ENCODE measurements around the gene ZNF524.
A peak's percentile ranks its signal among the peaks of the same experiment; 100 is the strongest.

The ZNF524 gene

GRCh38 chr19:55585658-55586339, 14.3 kb upstream of the ZNF524 start:
- peak overlapping the region; percentile 82; the same call in 1 of the 2 replicates for H3K27ac ChIP-seq
- TF ChIP-seq CTCF (conservative IDR thresholded peaks at IDR 0.05), result no peak

- TF ChIP-seq CTCF (conservative IDR thresholded peaks at IDR 0.05), result no peak
- peak overlapping the region; percentile 82 for H3K27ac ChIP-seq
Measured at GRCh38 chr19:55586976-55587668, 13.0 kb upstream of the ZNF524 start.

GRCh38 chr19:55588738-55589137, 11.3 kb upstream of the ZNF524 start:
- TF ChIP-seq CTCF (conservative IDR thresholded peaks at IDR 0.05), result no peak
- no peak overlapping the region for H3K27ac ChIP-seq

- no peak overlapping the region for H3K27ac ChIP-seq
- TF ChIP-seq CTCF (conservative IDR thresholded peaks at IDR 0.05), result no peak
Measured at GRCh38 chr19:55590109-55590508, 10.0 kb upstream of the ZNF524 start.

GRCh38 chr19:55590617-55591016, 9.5 kb upstream of the ZNF524 start:
- no peak for TF ChIP-seq CTCF (conservative IDR thresholded peaks at IDR 0.05)
- H3K27ac ChIP-seq, result no peak overlapping the region

- TF ChIP-seq CTCF (conservative IDR thresholded peaks at IDR 0.05), result no peak
Measured at GRCh38 chr19:55591555-55591954, 8.5 kb upstream of the ZNF524 start.

GRCh38 chr19:55592391-55593090, 7.5 kb upstream of the ZNF524 start:
- H3K27ac ChIP-seq, result no peak overlapping the region

More at GRCh38 chr19:55591555-55591954, 8.5 kb upstream of the ZNF524 start:
- no peak overlapping the region for H3K27ac ChIP-seq

More at GRCh38 chr19:55592391-55593090, 7.5 kb upstream of the ZNF524 start:
- TF ChIP-seq CTCF (conservative IDR thresholded peaks at IDR 0.05), result no peak

Measured in VCaP (cell line).